HEK293 (cell line): ENCODE results near the gene PARP2.

ENCODE experiments used
- CTCF ChIA-PET: fragments of 350-600 bp; formaldehyde crosslinking; extraction: SDS; loops from one replicate; lab custom pipeline; 2021; ENCODE audit warnings: antibody characterized with exemption; lab: Yijun Ruan, JAX
- POLR2A ChIA-PET: fragments of 300-600 bp; formaldehyde crosslinking; extraction: SDS; loops from one replicate; lab custom pipeline; 2020; ENCODE audit warnings: antibody characterized with exemption, inconsistent platforms; lab: Yijun Ruan, JAX
- H3K27ac ChIP-seq: fragments of 200-500 bp; sonication (Bioruptor generic); 2 replicates; pipeline ENCODE4 v1.5.1; 2014; ENCODE audit warnings: low read depth, low read length, control low read depth, inconsistent platforms; ENCODE audit errors: extremely low read depth
- H3K36me3 ChIP-seq, 2 experiments: fragments of 200-500 bp in 1 of 2; sonication (Bioruptor generic) in 1 of 2; 1 replicate in 1 of 2; 2 replicates in 1 of 2; pipeline ENCODE4 v1.5.1; 2014 to 2017; ENCODE audit warnings: inconsistent platforms in 2 of 2, low read length in 2 of 2; ENCODE audit not compliant: control insufficient read depth in 2 of 2, insufficient read depth in 1 of 2
- H3K4me1 ChIP-seq: fragments of 200-500 bp; sonication (Bioruptor generic); 2 replicates; pipeline ENCODE4 v1.5.1; 2014; ENCODE audit warnings: mild to moderate bottlenecking, low read length, inconsistent platforms; ENCODE audit not compliant: control insufficient read depth, insufficient read depth
- H3K4me3 ChIP-seq: 2 replicates; pipeline ENCODE4 v1.5.1; 2011; ENCODE audit warnings: low read depth, mild to moderate bottlenecking, control low read depth, low read length, moderate library complexity
- H3K9me3 ChIP-seq: fragments of 200-500 bp; sonication (Bioruptor generic); 2 replicates; pipeline ENCODE4 v1.5.1; 2014; ENCODE audit warnings: low read depth, low read length, inconsistent platforms; ENCODE audit not compliant: control insufficient read depth, insufficient read depth
- ATF2 ChIP-seq: fragments of 450-650 bp; formaldehyde crosslinking; IDR thresholded peaks from 2 replicates; pipeline ENCODE4 v1.5.1; 2016; ENCODE audit warnings: missing biosample characterization, missing genetic modification characterization, low read depth
- GFI1B ChIP-seq: fragments of 450-650 bp; formaldehyde crosslinking; IDR thresholded peaks from 2 replicates; pipeline ENCODE4 v1.5.1; 2016; ENCODE audit warnings: missing biosample characterization, missing genetic modification characterization
- GLI4 ChIP-seq: fragments of 450-650 bp; formaldehyde crosslinking; IDR thresholded peaks from 2 replicates; pipeline ENCODE4 v1.5.1; 2016; ENCODE audit warnings: missing biosample characterization, missing genetic modification characterization
- IKZF3 ChIP-seq: fragments of 450-650 bp; IDR thresholded peaks from 2 replicates; pipeline ENCODE4 v1.5.0; 2018; ENCODE audit warnings: missing biosample characterization, mild to moderate bottlenecking, missing genetic modification characterization, moderate library complexity
- KLF10 ChIP-seq: fragments of 450-650 bp; IDR thresholded peaks from 2 replicates; pipeline ENCODE4 v1.5.1; 2018; ENCODE audit warnings: missing biosample characterization, mild to moderate bottlenecking, missing genetic modification characterization
- KLF17 ChIP-seq: fragments of 450-650 bp; formaldehyde crosslinking; IDR thresholded peaks from 2 replicates; pipeline ENCODE4 v1.5.1; 2016; ENCODE audit warnings: missing biosample characterization, missing genetic modification characterization
- TSHZ1 ChIP-seq: fragments of 450-650 bp; formaldehyde crosslinking; IDR thresholded peaks from 2 replicates; pipeline ENCODE4 v1.5.1; 2016; ENCODE audit warnings: missing biosample characterization, missing genetic modification characterization, borderline replicate concordance
- ZBTB20 ChIP-seq: fragments of 450-650 bp; formaldehyde crosslinking; IDR thresholded peaks from 2 replicates; pipeline ENCODE4 v1.5.1; 2016; ENCODE audit warnings: missing biosample characterization, missing genetic modification characterization
- ZBTB44 ChIP-seq: fragments of 450-650 bp; IDR thresholded peaks from 2 replicates; pipeline ENCODE4 v1.5.1; 2018; ENCODE audit warnings: missing biosample characterization, mild to moderate bottlenecking, missing genetic modification characterization
- ZBTB49 ChIP-seq: fragments of 450-650 bp; formaldehyde crosslinking; IDR thresholded peaks from 2 replicates; pipeline ENCODE4 v1.5.1; 2016; ENCODE audit warnings: missing biosample characterization, missing genetic modification characterization, low read depth
- ZBTB8A ChIP-seq: fragments of 450-650 bp; formaldehyde crosslinking; IDR thresholded peaks from 2 replicates; pipeline ENCODE4 v1.5.1; 2016; ENCODE audit warnings: missing biosample characterization, missing genetic modification characterization
- ZNF426 ChIP-seq: fragments of 450-650 bp; formaldehyde crosslinking; IDR thresholded peaks from 2 replicates; pipeline ENCODE4 v1.5.1; 2017; ENCODE audit warnings: missing biosample characterization, missing genetic modification characterization, mild to moderate bottlenecking, inconsistent platforms, moderate library complexity
- ZNF571 ChIP-seq: fragments of 450-650 bp; formaldehyde crosslinking; IDR thresholded peaks from 2 replicates; pipeline ENCODE4 v1.5.0; 2017; ENCODE audit warnings: missing biosample characterization, missing genetic modification characterization
- ZNF654 ChIP-seq: fragments of 450-650 bp; formaldehyde crosslinking; IDR thresholded peaks from 2 replicates; pipeline ENCODE4 v1.5.1; 2016; ENCODE audit warnings: low read depth, missing biosample characterization, missing genetic modification characterization
- ZNF658 ChIP-seq: fragments of 450-650 bp; formaldehyde crosslinking; IDR thresholded peaks from 2 replicates; pipeline ENCODE4; 2016; ENCODE audit warnings: missing biosample characterization, missing genetic modification characterization
- ZNF660 ChIP-seq: fragments of 450-650 bp; IDR thresholded peaks from 2 replicates; pipeline ENCODE4 v1.5.1; 2018; ENCODE audit warnings: missing biosample characterization, mild to moderate bottlenecking, missing genetic modification characterization
- ZNF677 ChIP-seq: fragments of 450-650 bp; IDR thresholded peaks from 2 replicates; pipeline ENCODE4 v1.5.0; 2018; ENCODE audit warnings: missing biosample characterization, mild to moderate bottlenecking, missing genetic modification characterization, moderate library complexity
- ZSCAN4 ChIP-seq: fragments of 450-650 bp; formaldehyde crosslinking; IDR thresholded peaks from 2 replicates; pipeline ENCODE4 v1.5.1; 2017; ENCODE audit warnings: missing biosample characterization, missing genetic modification characterization

Gene PARP2

GRCh38 chr14:20345366-20345765 lies 1.9 kb downstream of the PARP2 start:
- Histone ChIP-seq H3K4me3 (no peak overlapping the region), H3K36me3 (peaks cover 50 to 53% of the 10 kb centered on the region in 2 experiments), H3K4me1 (0 out of 2 replicates have a peak, but pooled peaks cover 4% of the 10 kb centered on the region), H3K9me3 (no peaks in the 10 kb centered on the region), H3K27ac (no peak overlapping the region)
- ChIA-PET POLR2A (interaction anchor here (3.3 kb wide), 1 partner anchor 109 kb away, joined by 51 read pairs; the partner anchor contains the start of genes APEX1 and OSGEP), CTCF (no interaction called here)
- TF ChIP-seq KLF10 (no peak), ZNF426 (tag by site-specific recombination) (no peak), ZBTB44 (tag by site-specific recombination) (no peak), ZNF658 (tag by site-specific recombination) (no peak), TSHZ1 (tag by site-specific recombination) (no peak), KLF17 (tag by site-specific recombination) (no peak), ZSCAN4 (tag by site-specific recombination) (no peak), ZNF677 (no peak), ZNF660 (no peak), ZBTB49 (tag by site-specific recombination) (no peak)

GRCh38 chr14:20346713-20347112 lies 3.3 kb downstream of the PARP2 start:
- TF ChIP-seq ZBTB20 (no peak), IKZF3 (tag by site-specific recombination) (no peak), ZNF571 (tag by site-specific recombination) (no peak), ZNF654 (tag by site-specific recombination) (no peak), GLI4 (tag by site-specific recombination) (no peak), ATF2 (tag by site-specific recombination) (peak; percentile 54; the same call in 1 of the 2 replicates), ZBTB8A (tag by site-specific recombination) (no peak), GFI1B (tag by site-specific recombination) (no peak)
- 0 out of 2 replicates have a peak, but pooled peaks cover 2% of the 10 kb centered on the region for H3K4me1 ChIP-seq
- no peak overlapping the region for H3K27ac ChIP-seq
- H3K9me3 ChIP-seq, result no peaks in the 10 kb centered on the region
- POLR2A ChIA-PET, result interaction anchor here (0.7 kb wide), 1 partner anchor 135 kb away, joined by 3 read pairs; no protein-coding TSS in a partner anchor
- H3K4me3 ChIP-seq, result no peak overlapping the region
- peaks cover 62 to 65% of the 10 kb centered on the region in 2 experiments for H3K36me3 ChIP-seq
- CTCF ChIA-PET, result no interaction called here
